ENCODE data around the gene LAX1. TPM values are rescaled to one million over a fixed set of nuclear protein-coding genes. Genes with fewer than 3 reads are reported as not detected.

LAX1 gene
- total RNA-seq = under 0.01 and 0.07 TPM in 2 replicates

GRCh38 chr1:203765029-203765837, at the start of gene LAX1:
LAX1 (plus strand) TSS chr1:203765183; CDS start chr1:203765566, 383 bp downstream.

GRCh38 chr1:203795441-203796235, 30.7 kb downstream of the LAX1 start, which contains the start of the genes ZBED6 and ZC3H11A:
ZBED6 (plus strand) TSS chr1:203795623; CDS start chr1:203797523, 1,900 bp downstream.
ZC3H11A (plus strand) TSS chr1:203795623; CDS start chr1:203817071, 21,448 bp downstream.

Other genes with a start within 250 kb of the LAX1 start
- gene ATP2B4, start 138.4 kb upstream of the LAX1 start, total RNA-seq = 46.8 and 194 TPM in 2 replicates
- 7.5 and 8.6 TPM in 2 replicates for gene ZBED6, start 30.4 kb downstream of the LAX1 start, total RNA-seq
- 98.8 and 127 TPM in 2 replicates for gene ZC3H11A, start 30.4 kb downstream of the LAX1 start, total RNA-seq
- 34.5 and 40.0 TPM in 2 replicates for gene SNRPE, start 96.4 kb downstream of the LAX1 start, total RNA-seq

All from nasal cavity respiratory epithelium epithelial cell of viscerocranial mucosa (primary cell).